Hair follicle dermal papilla cell (primary cell): ENCODE measurements around the gene LYRM2. TPM values are rescaled to one million over a fixed set of nuclear protein-coding genes. Genes with fewer than 3 reads are reported as not detected.

Experiments
- total RNA-seq: library from RNA; depleted of rRNA; stranded (reverse); fragments of >200 nt; gene quantifications from 2 replicates; pipeline ENCODE4 v1.2.3, GENCODE V29; 2012

LYRM2 gene
- total RNA-seq, result 18.5 and 27.4 TPM in 2 replicates

GRCh38 chr6:89638320-89639195 lies at the start of gene LYRM2:
LYRM2 (minus strand) TSS chr6:89638747; CDS start chr6:89638716, 31 bp downstream.

Other genes starting within 250 kb of the LYRM2 start
- gene RRAGD, start 226.5 kb downstream of the LYRM2 start, total RNA-seq, result 1.5 and 1.6 TPM in 2 replicates
- gene ANKRD6, start 205.6 kb downstream of the LYRM2 start, total RNA-seq, result 8.1 and 9.4 TPM in 2 replicates
- gene MDN1, start 181.0 kb upstream of the LYRM2 start, total RNA-seq, result 19.1 and 25.5 TPM in 2 replicates
- gene CASP8AP2, start 191.1 kb upstream of the LYRM2 start, total RNA-seq, result 10.7 and 14.0 TPM in 2 replicates